ENCODE measurements around the gene PIGP.
"Not testable (repeated sequence)": the region's sequence is repeated elsewhere in the genome, so short reads cannot be mapped to it uniquely, and the experiment has no call there.

The PIGP gene

DNA sequence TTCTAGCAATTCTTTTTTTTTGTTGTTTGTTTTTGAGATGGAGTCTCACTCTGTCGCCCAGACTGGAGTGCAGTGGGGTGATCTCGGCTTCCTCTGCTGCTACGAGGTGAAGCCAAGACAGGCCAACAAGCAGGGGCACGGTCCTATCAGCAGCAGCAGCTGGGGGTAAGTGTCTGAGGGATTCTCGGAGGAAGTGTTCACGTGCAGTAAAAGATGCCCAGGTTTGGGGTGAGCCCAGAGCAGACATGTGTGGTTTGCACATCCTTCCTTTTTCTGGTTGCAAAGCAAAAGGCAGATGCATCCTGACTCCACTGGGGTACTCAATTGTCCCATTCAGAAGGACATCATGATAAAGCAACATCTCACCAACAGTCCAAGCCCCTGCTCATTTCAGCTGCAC is 27.7 kb downstream of the PIGP start:
- no peak for DNase-seq (ENCODE audit: low read depth in 1 of 2, low spot score in 1 of 2)

GRCh38 chr21:37044643-37045042 is 28.2 kb downstream of the PIGP start:
- DNase-seq (ENCODE audit: low read depth in 1 of 2, low spot score in 1 of 2) = no peak

GRCh38 chr21:37043818-37044217 is 29.1 kb downstream of the PIGP start:
- DNase-seq (ENCODE audit: low read depth in 1 of 2, low spot score in 1 of 2) = no peak

GRCh38 chr21:37041706-37042271 is 31.1 kb downstream of the PIGP start:
- DNase-seq (ENCODE audit: low read depth in 1 of 2, low spot score in 1 of 2) = no peak

GRCh38 chr21:37040212-37040611 is 32.7 kb downstream of the PIGP start:
- DNase-seq (ENCODE audit: low read depth in 1 of 2, low spot score in 1 of 2) = no peak

DNA sequence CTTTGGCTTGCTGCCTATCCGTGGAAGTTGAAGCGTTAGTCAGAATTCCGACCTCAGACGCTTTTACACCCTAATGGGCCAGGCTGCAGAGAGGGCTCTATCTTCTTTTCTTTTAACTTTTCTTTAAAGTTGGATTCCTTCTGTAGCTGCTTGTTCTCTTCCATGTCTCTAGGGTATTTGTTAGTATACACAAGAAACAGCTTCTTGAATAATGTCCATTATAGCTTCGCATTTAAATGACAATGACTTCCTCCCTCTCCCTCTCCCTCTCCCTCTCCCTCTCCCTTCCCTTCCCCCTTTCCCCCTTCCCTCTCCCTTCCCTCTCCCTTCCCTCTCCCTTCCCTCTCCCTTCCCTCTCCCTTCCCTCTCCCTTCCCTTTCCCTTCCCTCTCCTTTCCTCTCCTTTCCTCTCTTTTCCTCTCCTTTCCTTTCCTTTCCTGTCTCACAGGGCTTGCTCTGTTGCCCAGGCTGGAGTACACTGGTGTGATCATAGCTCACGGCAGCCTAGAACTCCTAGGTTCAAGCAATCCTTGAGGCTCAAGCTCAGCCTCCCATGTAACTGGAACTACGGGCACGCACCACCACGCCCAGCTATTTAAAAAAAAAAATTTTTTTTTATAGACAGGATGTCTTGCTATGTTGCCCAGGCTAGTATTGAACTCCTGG is 33.3 kb downstream of the PIGP start:
- DNase-seq (ENCODE audit: low read depth in 1 of 2, low spot score in 1 of 2) = no peak

- DNase-seq (ENCODE audit: low read depth in 1 of 2, low spot score in 1 of 2) = no peak
Observed at GRCh38 chr21:37036177-37036576, 36.7 kb downstream of the PIGP start.

DNA sequence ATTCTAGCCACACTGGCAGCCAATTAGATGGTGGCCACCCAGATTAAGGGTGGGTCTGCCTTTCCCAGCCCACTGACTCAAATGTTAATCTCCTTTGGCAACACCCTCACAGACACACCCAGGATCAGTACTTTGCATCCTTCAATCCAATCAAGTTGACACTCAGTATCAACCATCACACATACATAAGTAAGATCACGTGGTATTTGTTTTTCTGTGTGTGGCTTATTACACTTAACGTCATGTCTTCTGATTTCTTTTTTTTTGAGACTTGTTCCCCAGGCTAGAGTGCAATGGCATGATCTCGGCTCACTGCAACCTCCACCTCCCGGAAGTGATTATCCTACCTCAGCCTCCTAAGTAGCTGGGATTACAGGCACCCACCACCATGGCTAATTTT is 38.5 kb downstream of the PIGP start:
- not testable (repeated sequence) for DNase-seq (ENCODE audit: low read depth in 1 of 2, low spot score in 1 of 2)

DNA sequence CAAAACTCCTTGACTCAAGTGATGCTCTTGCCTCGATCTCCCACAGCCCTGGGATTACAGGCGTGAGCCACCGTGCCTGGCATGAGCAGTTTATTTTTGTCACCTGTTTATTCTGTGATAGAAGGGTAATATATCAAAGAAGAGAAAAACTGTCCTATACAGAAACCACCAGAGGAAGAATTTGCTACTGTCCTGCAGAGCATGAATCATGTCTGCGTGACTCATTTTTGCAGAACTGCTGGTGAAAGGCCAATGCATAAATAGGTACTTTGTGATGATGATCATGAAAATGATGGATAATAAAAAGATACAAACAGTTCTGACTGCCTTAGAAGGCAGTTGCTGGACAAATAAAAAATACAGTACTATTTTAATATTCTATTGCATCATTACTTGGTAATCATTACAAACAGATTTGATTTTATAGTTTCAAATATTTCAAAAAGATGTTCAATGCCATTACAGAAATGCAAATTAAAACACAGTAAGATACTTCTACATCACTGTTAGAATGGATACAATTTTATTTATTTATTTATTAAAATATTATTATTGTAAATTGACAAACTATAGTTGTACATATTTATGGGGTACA is 39.9 kb downstream of the PIGP start:
- DNase-seq (ENCODE audit: low read depth in 1 of 2, low spot score in 1 of 2) = no peak

- no peak for DNase-seq (ENCODE audit: low read depth in 1 of 2, low spot score in 1 of 2)
Observed at GRCh38 chr21:37032293-37032692, 40.6 kb downstream of the PIGP start.

- DNase-seq (ENCODE audit: low read depth in 1 of 2, low spot score in 1 of 2) = no peak
Observed at GRCh38 chr21:37030864-37031263, 42.0 kb downstream of the PIGP start.

DNA sequence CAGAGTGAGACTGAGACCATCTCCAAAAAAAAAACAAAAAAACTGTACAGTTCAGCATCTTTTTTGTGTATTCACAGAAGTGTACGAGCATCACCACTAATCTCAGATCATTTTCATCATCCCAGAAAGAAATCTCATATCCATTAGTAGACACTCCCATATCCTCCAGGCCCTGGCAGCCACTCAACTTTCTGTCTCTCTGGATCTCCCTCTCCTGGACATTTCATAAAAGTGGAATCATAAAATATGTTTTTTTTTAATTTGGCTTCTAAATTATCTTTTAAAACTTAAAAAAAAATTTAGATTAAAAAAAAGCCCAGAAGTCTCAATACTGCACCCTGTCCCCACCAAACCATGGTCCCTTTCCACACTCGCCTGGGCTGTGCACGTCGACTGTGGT is 44.3 kb downstream of the PIGP start:
- no peak for DNase-seq (ENCODE audit: low read depth in 1 of 2, low spot score in 1 of 2)

DNA sequence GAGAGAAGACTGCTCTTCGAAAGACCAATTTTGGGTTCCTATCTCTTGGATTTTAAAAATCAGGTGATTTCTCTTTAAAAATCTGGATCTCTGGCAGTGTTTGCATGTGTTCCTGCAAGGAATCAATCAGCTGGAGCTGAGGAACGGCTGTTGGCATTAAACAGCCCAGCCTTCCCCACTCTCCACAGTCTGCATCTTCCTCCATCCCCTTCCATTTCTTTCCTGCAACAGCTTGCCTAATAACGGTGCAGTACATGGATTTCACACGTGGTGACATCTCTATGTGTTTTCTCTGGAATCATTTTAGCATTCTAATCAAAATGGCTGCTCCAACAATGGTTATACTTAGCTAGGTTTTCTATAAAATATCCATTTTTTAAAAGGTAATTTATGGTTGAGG is 46.4 kb downstream of the PIGP start:
- DNase-seq (ENCODE audit: low read depth in 1 of 2, low spot score in 1 of 2) = no peak

DNA sequence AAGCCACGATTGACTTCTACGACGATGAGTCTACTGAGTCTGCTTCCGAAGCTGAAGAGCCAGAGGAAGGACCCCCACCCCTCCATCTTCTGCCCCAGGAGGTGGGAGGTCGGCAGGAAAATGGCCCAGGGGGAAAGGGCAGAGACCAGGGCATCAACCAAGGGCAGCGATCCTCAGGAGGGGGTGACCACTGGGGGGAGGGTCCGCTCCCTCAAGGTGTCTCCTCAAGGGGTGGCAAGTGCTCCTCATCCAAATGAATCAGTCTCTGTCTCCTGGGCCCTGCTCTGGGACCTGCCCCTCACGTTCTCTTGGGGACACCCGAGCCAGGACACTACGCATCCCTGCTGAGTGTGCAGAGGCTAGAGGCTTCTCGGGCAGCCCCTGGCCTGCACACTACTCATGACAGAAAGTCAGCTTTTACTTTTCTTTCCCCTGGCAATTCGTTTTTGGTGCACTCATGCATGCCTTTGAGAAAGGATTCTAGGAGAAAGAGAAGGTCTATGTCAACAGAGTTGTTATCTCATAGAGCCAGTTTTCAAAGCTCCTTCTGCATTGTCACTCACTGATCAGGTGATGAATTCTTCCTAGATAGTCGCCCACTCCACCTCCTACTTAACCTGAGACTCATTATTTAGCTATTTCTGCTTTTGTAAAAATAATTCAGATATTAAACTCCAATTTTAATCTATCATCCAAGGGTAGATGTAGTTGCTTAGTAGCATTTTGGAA is 54.8 kb downstream of the PIGP start:
- DNase-seq (ENCODE audit: low read depth in 1 of 2, low spot score in 1 of 2) = no peak

All from activated CD4-positive, alpha-beta T cell treated with anti-CD3 and anti-CD28 coated beads, Interleukin-2, amount 50 U/mL, for 24 hours (primary cell).